Panc1 (cell line): Measurements from ENCODE around the gene NOSTRIN.

ENCODE experiments used
- POLR2AphosphoS5 ChIP-seq: IDR thresholded peaks from 2 replicates; pipeline ENCODE4 v1.6.1; 2012; ENCODE audit warnings: mild to moderate bottlenecking, low read depth, low read length, moderate library complexity
- REST ChIP-seq, 2 experiments: IDR thresholded peaks; 2 replicates each; pipeline ENCODE4 v1.6.1; 2011 to 2012; ENCODE audit warnings: low read depth in 2 of 2, control low read depth in 1 of 2, low read length in 1 of 2, mild to moderate bottlenecking in 1 of 2, moderate library complexity in 1 of 2; ENCODE audit not compliant: insufficient read depth in 1 of 2
- TF ChIP-seq, protein P1 (sequence below): fragments of 450-650 bp; IDR thresholded peaks from 2 replicates; pipeline ENCODE4 v1.5.1; 2017; ENCODE audit warnings: mild to moderate bottlenecking

GRCh38 chr2:168896783-168897182, 94.3 kb downstream of the NOSTRIN start:
- TF ChIP-seq POLR2AphosphoS5: no peak
- TF ChIP-seq, protein P1, sequence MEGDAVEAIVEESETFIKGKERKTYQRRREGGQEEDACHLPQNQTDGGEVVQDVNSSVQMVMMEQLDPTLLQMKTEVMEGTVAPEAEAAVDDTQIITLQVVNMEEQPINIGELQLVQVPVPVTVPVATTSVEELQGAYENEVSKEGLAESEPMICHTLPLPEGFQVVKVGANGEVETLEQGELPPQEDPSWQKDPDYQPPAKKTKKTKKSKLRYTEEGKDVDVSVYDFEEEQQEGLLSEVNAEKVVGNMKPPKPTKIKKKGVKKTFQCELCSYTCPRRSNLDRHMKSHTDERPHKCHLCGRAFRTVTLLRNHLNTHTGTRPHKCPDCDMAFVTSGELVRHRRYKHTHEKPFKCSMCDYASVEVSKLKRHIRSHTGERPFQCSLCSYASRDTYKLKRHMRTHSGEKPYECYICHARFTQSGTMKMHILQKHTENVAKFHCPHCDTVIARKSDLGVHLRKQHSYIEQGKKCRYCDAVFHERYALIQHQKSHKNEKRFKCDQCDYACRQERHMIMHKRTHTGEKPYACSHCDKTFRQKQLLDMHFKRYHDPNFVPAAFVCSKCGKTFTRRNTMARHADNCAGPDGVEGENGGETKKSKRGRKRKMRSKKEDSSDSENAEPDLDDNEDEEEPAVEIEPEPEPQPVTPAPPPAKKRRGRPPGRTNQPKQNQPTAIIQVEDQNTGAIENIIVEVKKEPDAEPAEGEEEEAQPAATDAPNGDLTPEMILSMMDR: no peak
- no peak for TF ChIP-seq REST (IDR thresholded peaks at IDR 0.05; ENCODE audit: insufficient read depth in 1 of 2, low read depth in 2 of 2, low read length in 1 of 2)
